HepG2 (cell line): ENCODE data around the gene SLC7A4. TPM values are rescaled to one million over a fixed set of nuclear protein-coding genes. Genes with fewer than 3 reads are reported as not detected.
"Not testable (repeated sequence)": the region's sequence is repeated elsewhere in the genome, so short reads cannot be mapped to it uniquely, and the experiment has no call there.

Experiments
- ATAC-seq: fragments of 200-7000 bp; cut with Tn5 transposase; 3 replicates; pipeline ENCODE4 v1.9.1; 2020; ENCODE audit warnings: mild to moderate bottlenecking, moderate library complexity
- BruUV-seq: library from RNA; stranded (reverse); fragments of 400-500 nt; replicated peaks from 2 replicates; lab custom pipeline; 2021; lab: Mats Ljungman, UMichigan
- CTCF ChIA-PET: fragments of 300-600 bp; formaldehyde crosslinking; extraction: SDS; loops from one replicate; lab custom pipeline; 2021; ENCODE audit warnings: low total read pairs, inconsistent platforms, low intra/inter-chr PET ratio; lab: Yijun Ruan, JAX
- POLR2A ChIA-PET: fragments of 350-600 bp; sonication (Branson Sonifier 250); formaldehyde crosslinking; loops from one replicate; lab custom pipeline; 2020; ENCODE audit warnings: antibody characterized with exemption, inconsistent platforms; lab: Yijun Ruan, JAX
- DNase-seq: peaks from one replicate; pipeline ENCODE4 v3.0.0-alpha.2; 2015; ENCODE audit warnings: low spot score
- FAIRE-seq: peaks from 3 replicates; lab custom pipeline; 2011; peaks lifted over from hg19 to GRCh38; lab: Jason Lieb, UNC
- H2AFZ ChIP-seq: one replicate; pipeline ENCODE4 v1.6.1; 2011; ENCODE audit warnings: low read length, inconsistent platforms
- H3K27ac ChIP-seq: fragments of 300-600 bp; 3 replicates; pipeline ENCODE4 v1.8.0; 2011; ENCODE audit warnings: mixed run types, mild to moderate bottlenecking, mixed read lengths, low read length, inconsistent platforms; ENCODE audit not compliant: insufficient read depth; ENCODE audit errors: extremely low read length
- H3K27me3 ChIP-seq, 2 experiments: fragments of 200-600 bp in 1 of 2; 2 replicates in 1 of 2; 3 replicates in 1 of 2; pipeline versions ENCODE4 v1.6.0 to v1.8.0; 2011; ENCODE audit warnings: low read length in 2 of 2, mild to moderate bottlenecking in 2 of 2, moderate library complexity in 2 of 2, inconsistent platforms in 1 of 2; ENCODE audit not compliant: insufficient read depth in 2 of 2, control insufficient read depth in 1 of 2
- H3K36me3 ChIP-seq, 2 experiments: fragments of 200-600 bp in 1 of 2; replicated peaks in 1 of 2; 2 replicates in 1 of 2; 3 replicates in 1 of 2; pipeline versions ENCODE4 v1.5.1 to v1.8.0; 2011; ENCODE audit warnings: low read length in 2 of 2, inconsistent platforms in 1 of 2; ENCODE audit not compliant: insufficient read depth in 2 of 2, control insufficient read depth in 1 of 2
- H3K4me1 ChIP-seq: 2 replicates; pipeline ENCODE4 v1.5.1; 2012; ENCODE audit warnings: low read length, inconsistent platforms; ENCODE audit not compliant: insufficient read depth
- H3K4me2 ChIP-seq: 2 replicates; pipeline ENCODE4 v1.6.0; 2011; ENCODE audit warnings: low read depth, low read length, inconsistent platforms
- H3K4me3 ChIP-seq, 3 experiments: fragments of 200-600 bp in 1 of 3; sonication (generic), shearing (Covaris generic) in 1 of 3; replicated peaks in 1 of 3; 2 replicates each; pipeline ENCODE4 v1.5.1; 2011 to 2016; ENCODE audit warnings: low read length in 3 of 3, inconsistent platforms in 2 of 3, low read depth in 2 of 3, mild to moderate bottlenecking in 2 of 3, control low read depth in 1 of 3, mixed read lengths in 1 of 3; ENCODE audit not compliant: insufficient read depth in 1 of 3
- H3K79me2 ChIP-seq: one replicate; pipeline ENCODE4 v1.6.1; 2011; ENCODE audit warnings: low read length, inconsistent platforms; ENCODE audit not compliant: insufficient read depth
- H3K9ac ChIP-seq: 2 replicates; pipeline ENCODE4 v1.6.0; 2011; ENCODE audit warnings: mild to moderate bottlenecking, low read depth, low read length, inconsistent platforms; ENCODE audit not compliant: insufficient read depth
- H3K9me3 ChIP-seq: 2 replicates; pipeline ENCODE4 v1.5.1; 2012; ENCODE audit warnings: mild to moderate bottlenecking, low read length
- H4K20me1 ChIP-seq: 2 replicates; pipeline ENCODE4 v1.6.0; 2011; ENCODE audit warnings: inconsistent platforms, mild to moderate bottlenecking, low read length, moderate library complexity; ENCODE audit not compliant: insufficient read depth
- DPF2 ChIP-seq: sonication (generic); formaldehyde crosslinking; IDR thresholded peaks from 2 replicates; pipeline ENCODE4 v1.4.0; 2020; ENCODE audit warnings: mild to moderate bottlenecking, low read depth, missing genetic modification reagents, borderline replicate concordance
- WGBS: methylation state at CpG from one replicate; pipeline ENCODE4 v1.1.6; 2017; ENCODE audit warnings: low lambda C conversion rate; 5-methylcytosine and 5-hydroxymethylcytosine counted together
- in situ Hi-C: cut with HindIII; loops from 2 replicates; pipeline ENCODE4 v1.10.0; 2017; ENCODE audit warnings: low pct_unique_long_range_greater_than_20kb; ENCODE audit not compliant: extremely low pct_ligation_motif_present
- intact Hi-C: fragments of 100-400 bp; cut with micrococcal nuclease; formaldehyde crosslinking; loops from one replicate; pipeline ENCODE4 v1.10.0; 2022; ENCODE audit not compliant: unreplicated experiment
- polyA plus RNA-seq, 8 experiments: library from polyadenylated mRNA; depleted of rRNA in 3 of 8; stranded (reverse) in 7 of 8; unstranded in 1 of 8; fragments of >200 nt; fragmentation: Illumina TruSeq in 4 of 8; extraction: Trizol in 4 of 8; gene quantifications; 2 replicates each; pipeline versions ENCODE4 v1.2.1 to v1.2.3, GENCODE V29; 2011 to 2016; ENCODE audit warnings: low read depth in 4 of 8, missing spikeins in 1 of 8, mixed read lengths in 1 of 8; ENCODE audit not compliant: insufficient read depth in 1 of 8
- total RNA-seq, 5 experiments: library from RNA; depleted of rRNA; stranded (reverse); fragments of >200 nt; fragmentation: Illumina TruSeq; extraction: Trizol; gene quantifications; 2 replicates each; pipeline ENCODE4 v1.2.3, GENCODE V29; 2016; ENCODE audit warnings: low read depth in 1 of 5

SLC7A4 gene
- total and polyA plus RNA-seq, 2 of the 13 experiments (the other 11 are each of a cell fraction or from before 2014, with no cell fraction given): not detected

GRCh38 chr22:21051145-21051830 lies 18.9 kb upstream of the SLC7A4 start (continued):
- TF ChIP-seq DPF2 (CRISPR knock-in tag): no peak

GRCh38 chr22:21048965-21049364 lies 16.6 kb upstream of the SLC7A4 start:
- BruUV-seq, intact Hi-C loops, in situ Hi-C loops, DNase-seq, ATAC-seq, H3K9me3 ChIP-seq, H3K4me3 ChIP-seq, H4K20me1 ChIP-seq, H2AFZ ChIP-seq, H3K4me2 ChIP-seq, H3K79me2 ChIP-seq, H3K27ac ChIP-seq, H3K9ac ChIP-seq, H3K36me3 ChIP-seq, POLR2A ChIA-PET, FAIRE-seq, CTCF ChIA-PET: not testable (repeated sequence)
- no CpG with 5 or more reads among the region's 12 CpGs for WGBS
- peaks cover 12% of the 10 kb centered on the region; the same call in 1 of the 2 replicates for H3K4me1 ChIP-seq
- H3K27me3 ChIP-seq: peaks cover 4 to 43% of the 10 kb centered on the region in 2 experiments; a peak in 3 of 5 replicates

- H3K4me3 ChIP-seq, ATAC-seq, H3K9me3 ChIP-seq, FAIRE-seq, H4K20me1 ChIP-seq, H3K9ac ChIP-seq, intact Hi-C loops, H2AFZ ChIP-seq, BruUV-seq, CTCF ChIA-PET, H3K36me3 ChIP-seq, in situ Hi-C loops, H3K27ac ChIP-seq, H3K79me2 ChIP-seq, DNase-seq, H3K4me2 ChIP-seq, POLR2A ChIA-PET: not testable (repeated sequence)
- WGBS: 0% methylated on average over 1 of the region's 5 CpGs
- H3K27me3 ChIP-seq: peaks cover 4 to 44% of the 10 kb centered on the region in 2 experiments; a peak in 3 of 5 replicates
- H3K4me1 ChIP-seq: peaks cover 12% of the 10 kb centered on the region; the same call in 1 of the 2 replicates
Observed at GRCh38 chr22:21048448-21048847, 16.1 kb upstream of the SLC7A4 start.
